ENCODE measurements around the gene AMBP.

AMBP gene

GRCh38 chr9:114017741-114018715 lies 60.1 kb downstream of the AMBP start:
- H3K4me1 ChIP-seq (ENCODE audit: control insufficient read depth, insufficient read depth, low read length) = no peaks in the 10 kb centered on the region
- no peak overlapping the region for H3K4me3 ChIP-seq (ENCODE audit: low read depth, low read length)
- ChIA-PET CTCF (interaction anchor here (1.6 kb wide), 1 partner anchor 55 kb away, joined by 4 read pairs; no protein-coding TSS in a partner anchor), POLR2A (no interaction called here)
- no peaks in the 10 kb centered on the region for H3K9me3 ChIP-seq (ENCODE audit: control insufficient read depth, insufficient read depth, low read depth, low read length)
- no peak for TF ChIP-seq YY1 (tag by site-specific recombination; IDR thresholded peaks at IDR 0.05)
- TF ChIP-seq ZNF626 (tag by site-specific recombination; IDR thresholded peaks at IDR 0.05) = no peak
- TF ChIP-seq RBAK (tag by site-specific recombination; IDR thresholded peaks at IDR 0.05) = no peak
- TF ChIP-seq PRDM10 (tag by site-specific recombination; IDR thresholded peaks at IDR 0.05) = no peak
- no peak for TF ChIP-seq ZNF362 (tag by site-specific recombination; IDR thresholded peaks at IDR 0.05)
- TF ChIP-seq HIC1 (tag by site-specific recombination; IDR thresholded peaks at IDR 0.05) = no peak
- H3K36me3 ChIP-seq (ENCODE audit: control insufficient read depth in 2 of 2, insufficient read depth in 1 of 2, low read length in 2 of 2) = peaks cover 0 to 24% of the 10 kb centered on the region in 2 experiments; a peak in 1 of 3 replicates
- no peak overlapping the region for H3K27ac ChIP-seq (ENCODE audit: extremely low read depth, low read depth, low read length)

- Histone ChIP-seq H3K4me3 (ENCODE audit: low read depth, low read length) (no peak overlapping the region), H3K27ac (ENCODE audit: extremely low read depth, low read depth, low read length) (no peak overlapping the region), H3K36me3 (ENCODE audit: control insufficient read depth in 2 of 2, insufficient read depth in 1 of 2, low read length in 2 of 2) (peaks cover 0 to 28% of the 10 kb centered on the region in 2 experiments; a peak in 1 of 3 replicates), H3K9me3 (ENCODE audit: control insufficient read depth, insufficient read depth, low read depth, low read length) (no peaks in the 10 kb centered on the region), H3K4me1 (ENCODE audit: control insufficient read depth, insufficient read depth, low read length) (no peaks in the 10 kb centered on the region)
- POLR2A ChIA-PET = no interaction called here
- CTCF ChIA-PET = no interaction called here
- TF ChIP-seq SP7 (tag by site-specific recombination; IDR thresholded peaks at IDR 0.05) (no peak), ZNF645 (tag by site-specific recombination; IDR thresholded peaks at IDR 0.05) (no peak), ZNF580 (tag by site-specific recombination; IDR thresholded peaks at IDR 0.05) (no peak), ZNF610 (tag by site-specific recombination; IDR thresholded peaks at IDR 0.05; ENCODE audit: borderline replicate concordance) (no peak), ZNF341 (tag by site-specific recombination; IDR thresholded peaks at IDR 0.05; ENCODE audit: low read depth) (no peak), BCL6B (tag by site-specific recombination; IDR thresholded peaks at IDR 0.05) (no peak), ZEB2 (tag by site-specific recombination; IDR thresholded peaks at IDR 0.05) (no peak), ZNF48 (tag by site-specific recombination; IDR thresholded peaks at IDR 0.05) (no peak), ZNF280C (tag by site-specific recombination; IDR thresholded peaks at IDR 0.05) (no peak)
These were observed 61.3 kb downstream of the AMBP start for GRCh38 chr9:114016629-114017423.
